Fibroblast of upper back skin (primary cell): ENCODE data around the gene KRTAP10-8.
"Not testable (repeated sequence)": the region's sequence is repeated elsewhere in the genome, so short reads cannot be mapped to it uniquely, and the experiment has no call there.

Source experiments
- DNase-seq: peaks from one replicate; pipeline ENCODE4 v3.0.0-alpha.2; 2013

Gene KRTAP10-8

GRCh38 chr21:44579056-44579832 is 32.6 kb upstream of the KRTAP10-8 start:
- DNase-seq, result no peak

DNA sequence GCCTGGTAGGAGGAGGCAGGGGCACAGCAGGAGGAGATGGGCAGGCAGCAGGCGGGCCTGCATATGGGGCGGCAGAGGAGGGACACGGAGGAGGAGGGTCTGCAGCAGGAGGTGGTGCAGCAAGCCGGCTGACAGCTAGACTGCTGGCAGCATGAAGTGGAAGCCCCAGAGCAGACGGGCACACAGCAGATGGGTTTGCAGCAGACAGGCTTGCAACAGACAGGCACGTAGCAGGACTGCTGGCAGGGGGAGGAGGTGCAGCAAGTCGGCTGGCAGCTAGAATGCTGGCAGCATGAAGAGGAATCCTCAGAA is 32.1 kb upstream of the KRTAP10-8 start:
- no peak for DNase-seq

GRCh38 chr21:44580231-44580821 is 31.6 kb upstream of the KRTAP10-8 start, which contains the start of gene KRTAP10-5:
KRTAP10-5 (minus strand) TSS chr21:44580604; CDS start chr21:44580578, 26 bp downstream.
- not testable (repeated sequence) for DNase-seq

DNA sequence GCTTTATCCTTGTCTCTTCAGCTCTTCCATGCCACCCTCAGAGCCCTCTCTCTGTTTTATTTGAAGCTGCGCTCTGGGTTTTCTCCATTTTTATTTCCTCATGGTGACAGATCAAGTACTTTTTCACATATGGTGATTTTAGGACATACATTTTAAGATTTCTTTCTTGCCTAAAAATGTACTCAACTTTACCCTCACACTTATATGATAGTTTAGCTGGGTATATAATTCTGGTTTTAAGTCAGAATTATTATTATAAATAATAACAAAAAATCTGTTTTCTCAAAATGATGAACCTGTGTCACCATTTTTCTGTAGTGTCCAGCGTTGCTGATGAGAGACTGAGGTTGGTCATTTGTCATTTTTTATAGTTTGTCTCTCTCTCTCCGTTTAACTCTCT is 30.7 kb upstream of the KRTAP10-8 start:
- DNase-seq, result no peak

- no peak for DNase-seq
Measured at GRCh38 chr21:44582055-44582454, 29.8 kb upstream of the KRTAP10-8 start.

DNA sequence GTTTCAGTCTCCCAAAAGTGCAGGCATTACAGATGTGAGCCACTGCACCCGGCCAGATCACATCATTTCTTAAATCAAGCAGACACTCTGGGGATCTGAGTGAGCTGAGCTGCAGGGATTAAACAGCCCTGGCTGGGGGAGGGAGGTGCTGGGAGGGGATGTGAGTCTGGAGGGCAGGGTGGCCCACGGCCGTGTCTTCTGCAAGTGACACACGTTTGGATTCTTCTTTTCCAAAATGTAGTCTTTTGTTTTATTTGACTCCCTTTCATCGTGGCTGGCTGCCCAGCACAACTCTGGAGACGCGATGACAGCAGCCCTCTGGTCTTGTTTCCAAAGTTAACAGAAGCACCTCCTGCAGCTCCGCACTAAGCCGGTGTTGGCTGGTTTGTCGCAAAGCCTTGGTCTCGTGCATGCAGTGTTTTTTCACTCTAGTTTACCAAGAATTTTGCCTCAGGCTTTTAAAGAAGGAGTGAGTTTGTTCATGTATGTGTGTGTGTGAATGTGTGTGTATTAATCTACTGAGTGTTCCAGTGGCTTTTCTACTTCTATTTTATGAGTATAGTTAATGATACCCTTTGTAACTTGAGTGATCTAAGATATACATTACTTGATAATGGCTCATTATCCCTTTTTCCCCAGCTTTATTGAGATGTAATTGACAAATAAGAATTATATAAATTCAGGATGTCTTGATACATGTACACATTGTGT is 28.6 kb upstream of the KRTAP10-8 start:
- no peak for DNase-seq

GRCh38 chr21:44583800-44584147 is 28.1 kb upstream of the KRTAP10-8 start:
- no peak for DNase-seq

- no peak for DNase-seq
Measured at GRCh38 chr21:44585892-44586291, 26.0 kb upstream of the KRTAP10-8 start.

DNA sequence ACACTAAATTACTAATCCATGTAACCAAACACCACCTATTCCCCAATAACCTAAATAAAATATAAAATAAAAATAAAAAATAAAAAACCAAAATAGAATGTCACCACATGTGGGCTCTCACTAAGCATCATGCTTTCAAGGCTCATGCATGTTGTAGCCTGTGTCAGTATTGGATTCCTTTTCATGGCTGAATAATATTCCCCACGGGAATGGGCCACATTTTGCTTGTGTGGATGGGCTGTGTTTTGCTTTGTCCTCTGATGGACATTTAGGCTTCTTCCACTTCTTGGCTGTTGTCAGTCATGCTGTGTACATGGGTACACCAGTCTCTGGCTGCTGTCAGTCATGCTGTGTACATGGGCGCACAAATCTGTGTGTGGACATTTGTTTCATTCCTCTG is 22.8 kb upstream of the KRTAP10-8 start:
- DNase-seq, result no peak

GRCh38 chr21:44589586-44590305 is 22.1 kb upstream of the KRTAP10-8 start:
- no peak for DNase-seq

GRCh38 chr21:44590311-44590721 is 21.6 kb upstream of the KRTAP10-8 start:
- DNase-seq, result no peak

DNA sequence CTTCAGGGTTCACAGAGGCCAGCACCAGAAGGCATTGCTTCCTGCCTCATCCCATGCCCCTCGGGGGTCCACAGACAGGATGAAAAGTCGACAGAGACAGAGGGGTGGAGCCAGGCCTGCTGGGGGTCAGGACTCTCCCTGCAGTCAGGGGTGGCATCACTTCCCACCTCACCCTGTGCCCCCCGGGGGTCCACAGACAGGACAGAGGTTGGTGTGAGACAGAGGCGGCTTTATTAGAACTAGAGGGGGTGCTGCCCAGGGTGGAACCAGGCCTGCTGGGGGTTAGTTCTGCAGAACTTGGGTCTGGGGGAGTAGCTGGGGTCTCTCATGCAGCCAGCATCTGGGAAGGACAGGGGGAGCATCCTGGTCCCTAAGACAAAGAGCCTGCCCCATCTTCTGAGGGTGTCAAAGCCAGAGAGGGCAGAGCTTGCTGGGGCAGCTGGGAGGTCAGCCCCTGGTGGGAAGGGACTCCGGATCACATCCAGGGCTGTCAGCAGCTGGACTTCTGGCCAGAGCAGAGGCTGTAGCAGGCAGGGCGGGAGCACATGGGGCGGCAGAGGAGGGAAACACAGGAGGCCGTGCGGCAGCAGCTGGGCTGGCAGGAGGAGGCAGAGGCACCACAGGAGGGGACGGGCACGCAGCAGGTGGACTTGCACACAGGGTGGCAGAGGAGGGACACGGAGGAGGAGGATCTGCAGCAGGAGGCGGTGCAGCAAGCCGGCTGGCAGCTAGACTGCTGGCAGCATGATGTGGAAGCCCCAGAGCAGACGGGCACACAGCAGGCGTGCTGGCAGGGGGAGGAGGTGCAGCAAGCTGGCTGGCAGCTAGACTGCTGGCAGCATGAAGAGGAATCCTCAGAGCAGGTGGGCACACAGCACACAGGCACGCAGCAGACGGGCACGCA is 20.7 kb upstream of the KRTAP10-8 start:
- not testable (repeated sequence) for DNase-seq

DNA sequence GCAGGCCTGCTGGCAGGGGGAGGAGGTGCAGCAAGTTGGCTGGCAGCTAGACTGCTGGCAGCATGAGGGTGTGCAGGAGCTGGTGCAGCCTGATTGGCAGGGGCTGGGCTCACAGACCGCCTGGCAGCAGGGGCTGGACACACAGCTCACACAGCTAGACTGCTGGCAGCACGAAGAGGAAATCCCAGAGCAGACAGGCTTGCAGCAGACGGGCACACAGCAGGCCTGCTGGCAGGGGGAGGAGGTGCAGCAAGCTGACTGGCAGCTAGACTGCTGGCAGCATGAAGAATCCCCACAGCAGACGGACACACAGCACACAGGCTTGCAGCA is 20.1 kb upstream of the KRTAP10-8 start:
- DNase-seq, result not testable (repeated sequence)

GRCh38 chr21:44592446-44593311 is 19.2 kb upstream of the KRTAP10-8 start, which contains the start of gene KRTAP10-6:
KRTAP10-6 (minus strand) TSS chr21:44592505; CDS start chr21:44592484, 21 bp downstream.
- DNase-seq, result no peak

- DNase-seq, result no peak
Measured at GRCh38 chr21:44593598-44594405, 18.1 kb upstream of the KRTAP10-8 start.

GRCh38 chr21:44594406-44594916 is 17.4 kb upstream of the KRTAP10-8 start:
- no peak for DNase-seq

DNA sequence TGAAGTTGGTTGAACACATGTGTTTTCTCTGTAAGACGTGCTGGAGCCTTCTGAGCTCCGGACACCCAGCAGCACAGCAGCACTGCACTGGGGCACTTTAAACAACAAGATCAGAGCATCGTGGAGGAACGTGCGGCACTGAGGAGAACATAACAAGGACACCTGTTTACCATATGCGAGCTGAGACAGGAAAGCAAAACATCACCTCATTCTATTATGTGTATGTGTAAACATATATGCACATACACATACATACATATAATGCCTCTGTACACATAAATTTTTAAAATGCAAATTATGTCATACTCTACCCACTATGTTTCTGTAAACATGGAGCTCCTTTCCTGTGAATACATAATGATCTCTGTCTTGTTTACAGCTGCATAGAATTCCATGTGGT is 16.4 kb upstream of the KRTAP10-8 start:
- no peak for DNase-seq

DNA sequence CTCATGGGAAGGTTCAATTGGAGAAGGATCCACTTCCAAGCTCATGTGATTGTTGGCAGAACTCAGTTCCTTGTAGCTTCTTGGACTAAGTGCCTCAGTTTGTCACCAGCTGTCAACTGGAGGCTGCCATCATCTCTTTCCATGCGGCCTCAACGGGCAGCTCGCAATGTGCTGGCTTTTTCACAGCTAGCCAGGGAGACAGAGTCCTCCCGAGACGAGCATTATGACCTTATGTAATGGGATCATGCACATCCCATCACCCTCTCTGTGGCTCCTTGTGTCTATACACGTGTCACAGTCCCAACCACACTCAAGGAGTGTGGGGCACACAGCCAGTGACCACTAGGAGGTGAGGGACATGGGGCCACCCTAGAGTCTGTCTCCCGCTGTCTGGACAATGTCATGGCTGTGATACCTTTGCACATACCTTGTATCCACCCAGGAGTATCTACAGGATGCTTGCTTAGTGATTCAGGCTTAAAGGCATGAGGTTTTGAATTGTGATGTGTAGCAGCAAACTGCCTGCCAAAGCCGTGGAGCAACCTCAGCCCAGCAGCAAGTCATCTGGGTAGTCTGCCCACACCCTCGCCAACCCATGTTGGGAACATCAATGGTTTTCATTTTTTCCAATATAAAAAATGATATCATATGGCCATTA is 15.7 kb upstream of the KRTAP10-8 start:
- no peak for DNase-seq

GRCh38 chr21:44598061-44598460 is 13.8 kb upstream of the KRTAP10-8 start:
- no peak for DNase-seq
